Measurements from ENCODE around the gene ADAMTS3. TPM values are rescaled to one million over a fixed set of nuclear protein-coding genes. Genes with fewer than 3 reads are reported as not detected.

The ADAMTS3 gene
- total RNA-seq, 2 experiments from 2014 or later: not detected

GRCh38 chr4:72300126-72300525 is 268.9 kb downstream of the ADAMTS3 start:
- H3K9me2 ChIP-seq (ENCODE audit: insufficient read depth, low read length): no peaks in the 10 kb centered on the region
- H4K20me1 ChIP-seq (ENCODE audit: insufficient read depth, low read length): no peaks in the 10 kb centered on the region
- intact Hi-C loops (cut with micrococcal nuclease; ENCODE audit: unreplicated experiment): no loop called here
- no peak for TF ChIP-seq EZH2phosphoT487 (IDR thresholded peaks at IDR 0.05; ENCODE audit: borderline replicate concordance, low read depth, low read length)
- no peaks in the 10 kb centered on the region for H3K9me3 ChIP-seq (ENCODE audit: low read length)
- no peaks in the 10 kb centered on the region for H3K4me1 ChIP-seq (ENCODE audit: insufficient read depth, low read length, poor library complexity, severe bottlenecking)
- H3K4me2 ChIP-seq (ENCODE audit: low read length): no peak overlapping the region
- H3K36me3 ChIP-seq (ENCODE audit: insufficient read depth, low read length): no peaks in the 10 kb centered on the region
- no peak for DNase-seq (ENCODE audit: low spot score)
- H2AFZ ChIP-seq (ENCODE audit: low read length): no peak overlapping the region
- no peak overlapping the region for H3K4me3 ChIP-seq (ENCODE audit: low read depth, low read length, poor library complexity, severe bottlenecking)
- no peak overlapping the region for H3K27ac ChIP-seq (ENCODE audit: low read depth, low read length, poor library complexity, severe bottlenecking)
- ChIA-PET POLR2A (no interaction called here), CTCF (ENCODE audit: unreplicated experiment) (no interaction called here)
- H3K79me2 ChIP-seq (ENCODE audit: insufficient read depth, low read depth, low read length): no peaks in the 10 kb centered on the region
- no TSS peak for BruUV-seq (replicated peaks)

- Histone ChIP-seq H3K36me3 (ENCODE audit: insufficient read depth, low read length) (no peaks in the 10 kb centered on the region), H3K4me3 (ENCODE audit: low read depth, low read length, poor library complexity, severe bottlenecking) (no peak overlapping the region), H3K9me2 (ENCODE audit: insufficient read depth, low read length) (no peaks in the 10 kb centered on the region), H3K27ac (ENCODE audit: low read depth, low read length, poor library complexity, severe bottlenecking) (no peak overlapping the region), H3K9me3 (ENCODE audit: low read length) (no peaks in the 10 kb centered on the region), H3K4me2 (ENCODE audit: low read length) (no peak overlapping the region), H2AFZ (ENCODE audit: low read length) (no peak overlapping the region), H4K20me1 (ENCODE audit: insufficient read depth, low read length) (no peaks in the 10 kb centered on the region), H3K4me1 (ENCODE audit: insufficient read depth, low read length, poor library complexity, severe bottlenecking) (no peaks in the 10 kb centered on the region), H3K79me2 (ENCODE audit: insufficient read depth, low read depth, low read length) (no peaks in the 10 kb centered on the region)
- intact Hi-C loops (cut with micrococcal nuclease; ENCODE audit: unreplicated experiment): no loop called here
- POLR2A ChIA-PET: no interaction called here
- TF ChIP-seq CTCF (conservative IDR thresholded peaks at IDR 0.05; ENCODE audit: low read length) (peak; percentile 69), EZH2phosphoT487 (IDR thresholded peaks at IDR 0.05; ENCODE audit: borderline replicate concordance, low read depth, low read length) (no peak)
- CTCF ChIA-PET (ENCODE audit: unreplicated experiment): no interaction called here
- no TSS peak for BruUV-seq (replicated peaks)
- DNase-seq (ENCODE audit: low spot score): peak; percentile 11
These were observed 273.0 kb downstream of the ADAMTS3 start for GRCh38 chr4:72295966-72296557.

GRCh38 chr4:72290737-72291136 is 278.3 kb downstream of the ADAMTS3 start:
- Histone ChIP-seq H3K4me3 (ENCODE audit: low read depth, low read length, poor library complexity, severe bottlenecking) (no peak overlapping the region), H3K27ac (ENCODE audit: low read depth, low read length, poor library complexity, severe bottlenecking) (no peak overlapping the region), H4K20me1 (ENCODE audit: insufficient read depth, low read length) (no peaks in the 10 kb centered on the region), H3K79me2 (ENCODE audit: insufficient read depth, low read depth, low read length) (no peaks in the 10 kb centered on the region), H3K4me1 (ENCODE audit: insufficient read depth, low read length, poor library complexity, severe bottlenecking) (no peaks in the 10 kb centered on the region), H3K9me2 (ENCODE audit: insufficient read depth, low read length) (no peaks in the 10 kb centered on the region), H2AFZ (ENCODE audit: low read length) (no peak overlapping the region), H3K4me2 (ENCODE audit: low read length) (no peak overlapping the region), H3K9me3 (ENCODE audit: low read length) (no peaks in the 10 kb centered on the region), H3K36me3 (ENCODE audit: insufficient read depth, low read length) (no peaks in the 10 kb centered on the region)
- intact Hi-C loops (cut with micrococcal nuclease; ENCODE audit: unreplicated experiment): no loop called here
- ChIA-PET CTCF (ENCODE audit: unreplicated experiment) (no interaction called here), POLR2A (no interaction called here)
- no TSS peak for BruUV-seq (replicated peaks)
- no peak for DNase-seq (ENCODE audit: low spot score)
- TF ChIP-seq EZH2phosphoT487 (IDR thresholded peaks at IDR 0.05; ENCODE audit: borderline replicate concordance, low read depth, low read length): no peak
- no peak for TF ChIP-seq CTCF (conservative IDR thresholded peaks at IDR 0.05; ENCODE audit: low read length)

Measured in OCI-LY7 (cell line).